ENCODE results near the gene SLC4A5.

Gene SLC4A5

DNA sequence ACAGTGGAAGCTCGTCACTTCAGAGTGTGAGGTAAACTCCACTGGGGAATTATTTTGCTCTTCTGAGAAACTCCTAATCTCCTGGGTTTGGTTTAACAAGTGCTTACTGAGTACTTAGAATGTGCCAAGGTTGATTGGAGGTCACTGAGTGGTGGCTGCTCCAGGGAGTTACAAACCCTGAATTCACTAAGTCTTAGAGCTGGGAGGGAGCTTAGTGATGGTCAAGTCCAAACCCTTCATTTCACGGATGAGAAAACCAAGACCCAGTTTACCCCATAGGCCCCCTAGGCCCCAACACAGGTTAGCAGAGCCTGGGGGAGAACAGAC, 52.0 kb downstream of the SLC4A5 start:
- no peak for DNase-seq (ENCODE audit: low read depth)
- H3K4me3 ChIP-seq (ENCODE audit: control insufficient read depth, low read depth, low read length), result no peak overlapping the region
- no peak for TF ChIP-seq CTCF (IDR thresholded peaks at IDR 0.05; ENCODE audit: control insufficient read depth, insufficient read depth, low read depth, low read length, missing control alignments)

GRCh38 chr2:74290466-74291217, 52.6 kb downstream of the SLC4A5 start:
- H3K4me3 ChIP-seq (ENCODE audit: control insufficient read depth, low read depth, low read length), result no peak overlapping the region
- no peak for DNase-seq (ENCODE audit: low read depth)
- TF ChIP-seq CTCF (IDR thresholded peaks at IDR 0.05; ENCODE audit: control insufficient read depth, insufficient read depth, low read depth, low read length, missing control alignments), result no peak

GRCh38 chr2:74290066-74290465, 53.1 kb downstream of the SLC4A5 start:
- no peak for TF ChIP-seq CTCF (IDR thresholded peaks at IDR 0.05; ENCODE audit: control insufficient read depth, insufficient read depth, low read depth, low read length, missing control alignments)
- DNase-seq (ENCODE audit: low read depth), result no peak
- H3K4me3 ChIP-seq (ENCODE audit: control insufficient read depth, low read depth, low read length), result no peak overlapping the region

DNA sequence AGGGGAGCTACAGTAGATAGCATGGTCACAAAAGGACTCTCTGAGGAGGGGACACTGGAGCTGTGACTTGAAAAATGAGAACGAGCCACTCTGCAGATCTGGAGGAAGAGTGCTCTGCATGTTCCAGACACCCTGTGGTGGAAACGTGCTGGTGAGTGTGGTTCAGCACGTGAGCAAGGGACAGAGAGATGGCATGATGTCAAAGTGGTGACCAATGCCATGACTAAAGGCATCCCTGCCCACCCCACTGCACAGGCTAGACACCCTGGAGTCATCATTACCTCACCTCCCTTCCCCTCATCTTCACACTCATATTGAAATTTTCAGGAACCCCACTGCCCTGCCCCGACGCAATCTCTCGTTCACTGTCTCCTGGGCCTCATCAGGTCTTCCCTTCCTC, 56.5 kb downstream of the SLC4A5 start:
- no peak for DNase-seq (ENCODE audit: low read depth)
- TF ChIP-seq CTCF (IDR thresholded peaks at IDR 0.05; ENCODE audit: control insufficient read depth, insufficient read depth, low read depth, low read length, missing control alignments), result no peak
- H3K4me3 ChIP-seq (ENCODE audit: control insufficient read depth, low read depth, low read length), result no peak overlapping the region

- DNase-seq (ENCODE audit: low read depth), result no peak
- TF ChIP-seq CTCF (IDR thresholded peaks at IDR 0.05; ENCODE audit: control insufficient read depth, insufficient read depth, low read depth, low read length, missing control alignments), result no peak
- H3K4me3 ChIP-seq (ENCODE audit: control insufficient read depth, low read depth, low read length), result no peak overlapping the region
Measured at GRCh38 chr2:74281141-74281975, 61.9 kb downstream of the SLC4A5 start.

GRCh38 chr2:74278694-74279093, 64.5 kb downstream of the SLC4A5 start:
- TF ChIP-seq CTCF (IDR thresholded peaks at IDR 0.05; ENCODE audit: control insufficient read depth, insufficient read depth, low read depth, low read length, missing control alignments), result no peak
- no peak overlapping the region for H3K4me3 ChIP-seq (ENCODE audit: control insufficient read depth, low read depth, low read length)
- DNase-seq (ENCODE audit: low read depth), result no peak

Measured in AG09309 (cell line).